ENCODE data around the gene GLT1D1. TPM values are rescaled to one million over a fixed set of nuclear protein-coding genes. Genes with fewer than 3 reads are reported as not detected.

The GLT1D1 gene
- total RNA-seq, 1 donor from 2014 or later, result 6.5 TPM

DNA sequence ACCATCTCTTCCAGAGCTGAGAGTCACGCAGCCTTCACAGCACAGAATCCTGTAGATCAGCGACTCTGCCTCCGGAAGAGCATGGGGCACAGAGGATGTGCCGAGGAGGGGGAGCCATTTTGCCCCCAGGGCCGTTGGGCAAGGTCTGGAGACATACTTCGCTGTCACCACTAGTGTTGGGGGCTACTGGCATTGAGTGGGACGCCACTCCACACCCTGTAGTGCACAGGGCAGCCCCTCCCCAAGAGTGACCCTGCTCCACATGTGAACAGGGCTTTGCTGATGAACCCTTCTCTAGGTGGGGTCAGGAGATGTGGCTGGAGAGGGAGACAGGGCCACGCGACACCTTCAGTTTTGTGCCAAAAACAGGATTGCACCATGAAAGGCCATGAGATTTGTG lies 6.0 kb downstream of the GLT1D1 start:
- no peaks in the 10 kb centered on the region for H3K9me3 Mint-ChIP-seq (ENCODE audit: low read depth)
- no peaks in the 10 kb centered on the region for H3K36me3 Mint-ChIP-seq (ENCODE audit: insufficient read depth)
- H3K4me1 Mint-ChIP-seq (ENCODE audit: low read depth), result peaks cover 4% of the 10 kb centered on the region
- no peak overlapping the region for H3K4me3 Mint-ChIP-seq (ENCODE audit: low read depth)
- peaks cover 11% of the 10 kb centered on the region for H3K27me3 Mint-ChIP-seq
- TF ChIP-seq, protein P1, sequence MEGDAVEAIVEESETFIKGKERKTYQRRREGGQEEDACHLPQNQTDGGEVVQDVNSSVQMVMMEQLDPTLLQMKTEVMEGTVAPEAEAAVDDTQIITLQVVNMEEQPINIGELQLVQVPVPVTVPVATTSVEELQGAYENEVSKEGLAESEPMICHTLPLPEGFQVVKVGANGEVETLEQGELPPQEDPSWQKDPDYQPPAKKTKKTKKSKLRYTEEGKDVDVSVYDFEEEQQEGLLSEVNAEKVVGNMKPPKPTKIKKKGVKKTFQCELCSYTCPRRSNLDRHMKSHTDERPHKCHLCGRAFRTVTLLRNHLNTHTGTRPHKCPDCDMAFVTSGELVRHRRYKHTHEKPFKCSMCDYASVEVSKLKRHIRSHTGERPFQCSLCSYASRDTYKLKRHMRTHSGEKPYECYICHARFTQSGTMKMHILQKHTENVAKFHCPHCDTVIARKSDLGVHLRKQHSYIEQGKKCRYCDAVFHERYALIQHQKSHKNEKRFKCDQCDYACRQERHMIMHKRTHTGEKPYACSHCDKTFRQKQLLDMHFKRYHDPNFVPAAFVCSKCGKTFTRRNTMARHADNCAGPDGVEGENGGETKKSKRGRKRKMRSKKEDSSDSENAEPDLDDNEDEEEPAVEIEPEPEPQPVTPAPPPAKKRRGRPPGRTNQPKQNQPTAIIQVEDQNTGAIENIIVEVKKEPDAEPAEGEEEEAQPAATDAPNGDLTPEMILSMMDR (IDR thresholded peaks at IDR 0.05; ENCODE audit: unreplicated experiment), result no peak
- no peak overlapping the region for H3K27ac Mint-ChIP-seq
- no peak for DNase-seq (ENCODE audit: low spot score, unreplicated experiment)

DNA sequence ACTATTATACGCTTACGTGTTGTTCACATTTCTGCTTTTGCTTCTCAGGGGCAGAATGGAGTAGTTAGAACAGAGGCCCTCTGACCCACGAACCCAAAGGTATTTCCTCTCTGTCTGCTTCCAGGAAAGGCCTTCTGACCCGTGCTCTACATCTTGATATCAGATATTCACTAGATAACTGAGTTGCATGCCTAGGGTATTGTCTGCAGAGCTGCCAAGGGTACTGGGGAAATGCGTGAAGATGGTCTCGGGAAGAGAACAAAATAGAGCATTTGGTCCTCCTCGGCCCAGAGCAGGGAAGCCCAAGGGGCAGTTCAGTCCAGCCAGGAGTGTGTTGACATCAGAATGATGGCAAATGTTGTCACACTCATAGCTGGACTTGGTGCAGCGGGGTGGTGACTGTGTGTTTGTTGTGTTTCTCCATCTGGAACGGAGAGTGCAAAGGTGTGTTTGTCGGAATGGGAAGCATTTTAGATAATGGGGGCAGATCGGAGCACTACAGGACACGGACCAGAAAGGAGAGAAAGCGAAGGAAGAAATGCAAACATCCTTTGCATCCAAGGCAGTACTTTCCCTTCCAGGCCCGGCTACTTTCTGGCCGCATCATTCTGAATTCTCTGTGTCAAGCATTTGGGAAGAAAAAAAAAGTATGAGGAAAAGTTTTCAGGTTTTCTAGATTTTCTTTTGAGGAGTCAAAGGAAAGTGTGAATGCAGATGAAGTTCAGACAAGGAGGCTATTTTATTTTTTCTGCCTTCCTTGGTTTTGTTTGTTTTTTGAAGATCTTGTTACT lies 8.1 kb downstream of the GLT1D1 start:
- H3K27ac Mint-ChIP-seq, result no peak overlapping the region
- TF ChIP-seq, protein P1 (IDR thresholded peaks at IDR 0.05; ENCODE audit: unreplicated experiment), result no peak
- no peaks in the 10 kb centered on the region for H3K9me3 Mint-ChIP-seq (ENCODE audit: low read depth)

DNA sequence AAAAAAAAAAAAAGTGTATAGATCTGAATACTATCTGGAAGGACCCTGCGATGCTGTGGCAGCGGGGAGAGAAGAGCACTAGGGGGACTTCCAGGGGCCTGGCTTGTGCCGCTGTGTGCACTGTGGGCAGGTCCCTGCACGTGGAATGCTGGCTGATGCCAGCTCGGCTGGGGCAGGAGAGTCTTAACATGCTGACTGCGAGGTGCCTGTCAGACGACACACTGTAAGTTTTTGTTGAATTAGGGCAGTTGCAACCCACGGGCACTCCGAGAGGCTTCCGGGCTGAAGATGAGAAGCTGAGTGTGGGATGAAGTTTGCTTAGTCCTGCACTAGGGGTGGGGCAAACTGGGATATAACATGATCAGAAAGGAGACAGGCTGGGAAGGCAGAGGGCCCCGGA lies 10.7 kb downstream of the GLT1D1 start:
- H3K27ac Mint-ChIP-seq, result no peak overlapping the region
- DNase-seq (ENCODE audit: low spot score, unreplicated experiment), result no peak
- TF ChIP-seq, protein P1 (IDR thresholded peaks at IDR 0.05; ENCODE audit: unreplicated experiment), result no peak
- H3K9me3 Mint-ChIP-seq (ENCODE audit: low read depth), result no peaks in the 10 kb centered on the region
- no peak overlapping the region for H3K4me3 Mint-ChIP-seq (ENCODE audit: low read depth)
- peaks cover 4% of the 10 kb centered on the region for H3K4me1 Mint-ChIP-seq (ENCODE audit: low read depth)
- H3K27me3 Mint-ChIP-seq, result peaks cover 2% of the 10 kb centered on the region
- no peaks in the 10 kb centered on the region for H3K36me3 Mint-ChIP-seq (ENCODE audit: insufficient read depth)

More for the DNA sequence above, 8.1 kb downstream of the GLT1D1 start:
- Mint-ChIP-seq H3K4me3 (ENCODE audit: low read depth) (no peak overlapping the region), H3K4me1 (ENCODE audit: low read depth) (peaks cover 4% of the 10 kb centered on the region), H3K27me3 (peaks cover 3% of the 10 kb centered on the region), H3K36me3 (ENCODE audit: insufficient read depth) (no peaks in the 10 kb centered on the region)
- DNase-seq (ENCODE audit: low spot score, unreplicated experiment), result no peak

DNA sequence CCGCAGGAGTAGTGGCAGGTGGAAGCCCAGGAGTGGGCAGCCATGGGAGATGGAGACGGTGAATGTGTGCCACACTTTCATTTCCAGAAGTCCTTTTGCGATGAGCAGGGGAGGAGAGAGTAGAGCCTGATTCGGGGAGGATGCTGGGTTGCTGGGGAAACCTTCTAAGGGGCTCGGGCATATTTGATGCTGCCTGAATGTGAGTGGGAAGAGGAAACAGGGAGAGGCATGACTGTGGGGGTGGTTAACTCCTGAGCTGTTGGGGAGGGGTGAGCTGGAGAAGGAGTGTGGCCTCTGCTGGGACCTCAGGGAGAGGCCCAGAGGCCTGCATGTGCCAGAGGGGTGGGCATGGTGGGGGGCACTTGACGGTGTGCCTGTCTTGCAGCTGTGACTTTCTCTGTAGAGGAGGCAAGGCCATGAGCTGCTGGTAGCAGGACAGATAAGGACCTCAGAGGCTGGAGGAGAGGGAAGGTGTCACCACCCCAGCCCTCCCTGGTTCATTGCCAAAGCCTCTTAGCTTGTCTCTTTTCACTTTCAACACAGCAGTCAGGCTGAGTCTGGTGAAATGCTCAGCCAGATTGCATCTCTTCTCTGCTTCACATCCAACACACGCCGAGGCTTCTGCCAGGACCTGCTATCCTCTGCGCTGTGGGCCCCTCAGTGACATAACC lies 11.4 kb downstream of the GLT1D1 start:
- TF ChIP-seq, protein P1 (IDR thresholded peaks at IDR 0.05; ENCODE audit: unreplicated experiment), result no peak

DNA sequence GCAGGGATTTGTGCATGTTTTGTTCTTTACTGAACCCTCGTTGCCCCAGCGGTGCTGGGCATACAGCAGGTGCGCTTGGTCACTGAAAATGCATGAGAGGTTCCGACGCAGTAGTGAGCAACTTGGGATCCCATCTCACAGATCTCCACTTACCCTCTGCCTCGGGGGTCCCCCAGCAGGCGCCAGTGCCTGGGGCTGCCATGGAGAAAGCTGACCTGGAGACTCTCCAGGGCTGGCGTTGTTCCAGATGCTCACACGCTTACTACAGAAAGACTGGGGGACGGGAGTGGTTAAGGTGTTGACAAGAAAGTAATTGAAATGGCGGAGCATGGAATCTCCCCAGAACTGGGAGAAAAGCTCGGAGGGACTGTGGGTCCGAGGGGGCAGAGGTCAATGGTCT lies 14.2 kb downstream of the GLT1D1 start:
- Mint-ChIP-seq H3K27me3 (peaks cover 2% of the 10 kb centered on the region), H3K4me1 (ENCODE audit: low read depth) (no peaks in the 10 kb centered on the region), H3K9me3 (ENCODE audit: low read depth) (no peaks in the 10 kb centered on the region), H3K4me3 (ENCODE audit: low read depth) (no peak overlapping the region), H3K36me3 (ENCODE audit: insufficient read depth) (no peaks in the 10 kb centered on the region), H3K27ac (no peak overlapping the region)
- no peak for DNase-seq (ENCODE audit: low spot score, unreplicated experiment)
- TF ChIP-seq, protein P1 (IDR thresholded peaks at IDR 0.05; ENCODE audit: unreplicated experiment), result no peak

More for the DNA sequence above, 11.4 kb downstream of the GLT1D1 start:
- Mint-ChIP-seq H3K27me3 (peaks cover 2% of the 10 kb centered on the region), H3K4me1 (ENCODE audit: low read depth) (peaks cover 4% of the 10 kb centered on the region), H3K4me3 (ENCODE audit: low read depth) (no peak overlapping the region), H3K27ac (no peak overlapping the region), H3K36me3 (ENCODE audit: insufficient read depth) (no peaks in the 10 kb centered on the region), H3K9me3 (ENCODE audit: low read depth) (no peaks in the 10 kb centered on the region)
- DNase-seq (ENCODE audit: low spot score, unreplicated experiment), result no peak

All from progenitor cell of endocrine pancreas (in vitro differentiated cells).